Measurements from ENCODE around the gene NKX1-2.

Gene NKX1-2

GRCh38 chr10:124496150-124496549, 46.3 kb upstream of the NKX1-2 start:
- Histone ChIP-seq H3K36me3 (ENCODE audit: control insufficient read depth in 2 of 2, insufficient read depth in 1 of 2, low read length in 2 of 2) (peaks cover 0 to 5% of the 10 kb centered on the region in 2 experiments; a peak in 1 of 3 replicates), H3K4me1 (ENCODE audit: control insufficient read depth, insufficient read depth, low read length) (no peaks in the 10 kb centered on the region), H3K4me3 (ENCODE audit: low read depth, low read length) (no peak overlapping the region), H3K27ac (ENCODE audit: extremely low read depth, low read depth, low read length) (no peak overlapping the region), H3K9me3 (ENCODE audit: control insufficient read depth, insufficient read depth, low read depth, low read length) (no peaks in the 10 kb centered on the region)
- no peak for TF ChIP-seq ZNF704 (tag by site-specific recombination; IDR thresholded peaks at IDR 0.05)
- TF ChIP-seq ZNF366 (tag by site-specific recombination; conservative IDR thresholded peaks at IDR 0.05), result no peak
- no peak for TF ChIP-seq ZNF544 (tag by site-specific recombination; IDR thresholded peaks at IDR 0.05)
- no peak for TF ChIP-seq ZNF341 (tag by site-specific recombination; IDR thresholded peaks at IDR 0.05; ENCODE audit: low read depth)
- no peak for TF ChIP-seq ZNF394 (tag by site-specific recombination; IDR thresholded peaks at IDR 0.05; ENCODE audit: borderline replicate concordance)
- no peak for TF ChIP-seq ZNF121 (tag by site-specific recombination; IDR thresholded peaks at IDR 0.05)
- TF ChIP-seq ZSCAN18 (tag by site-specific recombination; IDR thresholded peaks at IDR 0.05), result no peak
- TF ChIP-seq, protein P1, sequence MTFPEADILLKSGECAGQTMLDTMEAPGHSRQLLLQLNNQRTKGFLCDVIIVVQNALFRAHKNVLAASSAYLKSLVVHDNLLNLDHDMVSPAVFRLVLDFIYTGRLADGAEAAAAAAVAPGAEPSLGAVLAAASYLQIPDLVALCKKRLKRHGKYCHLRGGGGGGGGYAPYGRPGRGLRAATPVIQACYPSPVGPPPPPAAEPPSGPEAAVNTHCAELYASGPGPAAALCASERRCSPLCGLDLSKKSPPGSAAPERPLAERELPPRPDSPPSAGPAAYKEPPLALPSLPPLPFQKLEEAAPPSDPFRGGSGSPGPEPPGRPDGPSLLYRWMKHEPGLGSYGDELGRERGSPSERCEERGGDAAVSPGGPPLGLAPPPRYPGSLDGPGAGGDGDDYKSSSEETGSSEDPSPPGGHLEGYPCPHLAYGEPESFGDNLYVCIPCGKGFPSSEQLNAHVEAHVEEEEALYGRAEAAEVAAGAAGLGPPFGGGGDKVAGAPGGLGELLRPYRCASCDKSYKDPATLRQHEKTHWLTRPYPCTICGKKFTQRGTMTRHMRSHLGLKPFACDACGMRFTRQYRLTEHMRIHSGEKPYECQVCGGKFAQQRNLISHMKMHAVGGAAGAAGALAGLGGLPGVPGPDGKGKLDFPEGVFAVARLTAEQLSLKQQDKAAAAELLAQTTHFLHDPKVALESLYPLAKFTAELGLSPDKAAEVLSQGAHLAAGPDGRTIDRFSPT (tag by site-specific recombination; IDR thresholded peaks at IDR 0.05), result no peak
- no peak for TF ChIP-seq ZNF76 (tag by site-specific recombination; IDR thresholded peaks at IDR 0.05; ENCODE audit: borderline replicate concordance, low read depth)
- TF ChIP-seq, protein P2, sequence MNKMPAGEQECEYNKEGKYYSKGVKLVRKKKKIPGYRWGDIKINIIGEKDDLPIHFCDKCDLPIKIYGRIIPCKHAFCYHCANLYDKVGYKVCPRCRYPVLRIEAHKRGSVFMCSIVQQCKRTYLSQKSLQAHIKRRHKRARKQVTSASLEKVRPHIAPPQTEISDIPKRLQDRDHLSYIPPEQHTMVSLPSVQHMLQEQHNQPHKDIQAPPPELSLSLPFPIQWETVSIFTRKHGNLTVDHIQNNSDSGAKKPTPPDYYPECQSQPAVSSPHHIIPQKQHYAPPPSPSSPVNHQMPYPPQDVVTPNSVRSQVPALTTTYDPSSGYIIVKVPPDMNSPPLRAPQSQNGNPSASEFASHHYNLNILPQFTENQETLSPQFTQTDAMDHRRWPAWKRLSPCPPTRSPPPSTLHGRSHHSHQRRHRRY (tag by site-specific recombination; IDR thresholded peaks at IDR 0.05), result no peak
- TF ChIP-seq ZNF521 (tag by site-specific recombination; IDR thresholded peaks at IDR 0.05), result no peak
- TF ChIP-seq ZNF677 (tag by site-specific recombination; IDR thresholded peaks at IDR 0.05), result no peak
- TF ChIP-seq HOXC10 (CRISPR knock-in tag; IDR thresholded peaks at IDR 0.05), result no peak
- no peak for TF ChIP-seq SETDB1 (IDR thresholded peaks at IDR 0.05; ENCODE audit: insufficient read length, low read length)
- no peak for TF ChIP-seq ZNF785 (tag by site-specific recombination; IDR thresholded peaks at IDR 0.05)
- TF ChIP-seq ZNF488 (tag by site-specific recombination; IDR thresholded peaks at IDR 0.05), result no peak
- ChIA-PET CTCF (interaction anchor here (0.6 kb wide), 1 partner anchor 153 kb away, joined by 3 read pairs; no protein-coding TSS in a partner anchor), POLR2A (no interaction called here)

GRCh38 chr10:124495725-124496124, 45.9 kb upstream of the NKX1-2 start:
- Histone ChIP-seq H3K4me1 (ENCODE audit: control insufficient read depth, insufficient read depth, low read length) (no peaks in the 10 kb centered on the region), H3K9me3 (ENCODE audit: control insufficient read depth, insufficient read depth, low read depth, low read length) (no peaks in the 10 kb centered on the region), H3K27ac (ENCODE audit: extremely low read depth, low read depth, low read length) (no peak overlapping the region), H3K4me3 (ENCODE audit: low read depth, low read length) (no peak overlapping the region), H3K36me3 (ENCODE audit: control insufficient read depth in 2 of 2, insufficient read depth in 1 of 2, low read length in 2 of 2) (peaks cover 0 to 1% of the 10 kb centered on the region in 2 experiments; a peak in 1 of 3 replicates)
- TF ChIP-seq MYNN (tag by site-specific recombination; IDR thresholded peaks at IDR 0.05; ENCODE audit: borderline replicate concordance) (no peak), SCRT1 (tag by site-specific recombination; IDR thresholded peaks at IDR 0.05; ENCODE audit: borderline replicate concordance) (no peak), ZNF677 (tag by site-specific recombination; IDR thresholded peaks at IDR 0.05) (no peak), ZNF549 (tag by site-specific recombination; IDR thresholded peaks at IDR 0.05) (no peak), ZNF785 (tag by site-specific recombination; IDR thresholded peaks at IDR 0.05) (no peak), TCF7L2 (IDR thresholded peaks at IDR 0.05; ENCODE audit: borderline replicate concordance, low read depth, low read length) (no peak), GLIS1 (tag by site-specific recombination; IDR thresholded peaks at IDR 0.05) (no peak), SCRT2 (tag by site-specific recombination; IDR thresholded peaks at IDR 0.05) (no peak), ZNF76 (tag by site-specific recombination; IDR thresholded peaks at IDR 0.05; ENCODE audit: borderline replicate concordance, low read depth) (no peak), ZNF18 (tag by site-specific recombination; IDR thresholded peaks at IDR 0.05) (no peak), ZNF239 (tag by site-specific recombination; IDR thresholded peaks at IDR 0.05) (no peak)
- TF ChIP-seq, protein P3, sequence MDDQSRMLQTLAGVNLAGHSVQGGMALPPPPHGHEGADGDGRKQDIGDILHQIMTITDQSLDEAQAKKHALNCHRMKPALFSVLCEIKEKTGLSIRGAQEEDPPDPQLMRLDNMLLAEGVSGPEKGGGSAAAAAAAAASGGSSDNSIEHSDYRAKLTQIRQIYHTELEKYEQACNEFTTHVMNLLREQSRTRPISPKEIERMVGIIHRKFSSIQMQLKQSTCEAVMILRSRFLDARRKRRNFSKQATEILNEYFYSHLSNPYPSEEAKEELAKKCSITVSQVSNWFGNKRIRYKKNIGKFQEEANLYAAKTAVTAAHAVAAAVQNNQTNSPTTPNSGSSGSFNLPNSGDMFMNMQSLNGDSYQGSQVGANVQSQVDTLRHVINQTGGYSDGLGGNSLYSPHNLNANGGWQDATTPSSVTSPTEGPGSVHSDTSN (CRISPR knock-in tag; IDR thresholded peaks at IDR 0.05), result no peak
- POLR2A ChIA-PET, result interaction anchor here (0.8 kb wide), 1 partner anchor 77 kb away, joined by 3 read pairs; no protein-coding TSS in a partner anchor
- CTCF ChIA-PET, result interaction anchor here (0.6 kb wide), 1 partner anchor 153 kb away, joined by 3 read pairs; no protein-coding TSS in a partner anchor
